GM23338 (cell line): ENCODE measurements around the gene ATP8A1. TPM values are rescaled to one million over a fixed set of nuclear protein-coding genes. Genes with fewer than 3 reads are reported as not detected.

Experiments
- ATAC-seq: fragments of 200-7000 bp; cut with Tn5 transposase; 3 replicates; pipeline ENCODE4 v1.9.1; 2020
- DNase-seq: peaks from one replicate; pipeline ENCODE4 v3.0.0-alpha.2; 2015; ENCODE audit warnings: low spot score
- H2AFZ ChIP-seq: fragments of 200-600 bp; sonication (generic); 2 replicates; pipeline ENCODE4 v1.8.0; 2016; ENCODE audit warnings: antibody characterized with exemption, mild to moderate bottlenecking, moderate library complexity
- H3F3A ChIP-seq: fragments of 200-600 bp; sonication (generic); replicated peaks from 2 replicates; pipeline ENCODE4 v1.8.0; 2017; ENCODE audit warnings: antibody characterized with exemption, mixed run types, low read depth
- H3K27ac ChIP-seq: fragments of 200-600 bp; sonication (generic); 2 replicates; pipeline ENCODE4 v1.6.1; 2016; ENCODE audit warnings: low read depth
- H3K27me3 ChIP-seq: fragments of 200-600 bp; sonication (generic); 2 replicates; pipeline ENCODE4 v1.8.0; 2016; ENCODE audit warnings: mild to moderate bottlenecking, mixed run types, moderate library complexity; ENCODE audit not compliant: insufficient read depth
- H3K36me3 ChIP-seq: fragments of 200-600 bp; sonication (generic); 2 replicates; pipeline ENCODE4 v1.8.0; 2016; ENCODE audit warnings: mild to moderate bottlenecking; ENCODE audit not compliant: insufficient read depth
- H3K4me1 ChIP-seq: fragments of 200-600 bp; sonication (generic); 2 replicates; pipeline ENCODE4 v1.8.0; 2016; ENCODE audit warnings: mild to moderate bottlenecking, moderate library complexity; ENCODE audit not compliant: insufficient read depth
- H3K4me2 ChIP-seq: fragments of 200-600 bp; sonication (generic); 2 replicates; pipeline ENCODE4 v1.7.1; 2017; ENCODE audit warnings: mixed run types
- H3K4me3 ChIP-seq: fragments of 200-600 bp; sonication (generic); 2 replicates; pipeline ENCODE4 v1.6.1; 2016; ENCODE audit warnings: mixed run types
- H3K79me2 ChIP-seq: fragments of 200-600 bp; sonication (generic); replicated peaks from 2 replicates; pipeline ENCODE4 v1.8.0; 2017; ENCODE audit warnings: mild to moderate bottlenecking; ENCODE audit not compliant: insufficient read depth
- H3K9me2 ChIP-seq: fragments of 200-600 bp; sonication (generic); 2 replicates; pipeline ENCODE4 v1.8.0; 2017; ENCODE audit not compliant: insufficient read depth
- H4K20me1 ChIP-seq: fragments of 200-600 bp; sonication (generic); replicated peaks from 2 replicates; pipeline ENCODE4 v1.8.0; 2017; ENCODE audit warnings: mild to moderate bottlenecking; ENCODE audit not compliant: insufficient read depth
- H3K27ac Mint-ChIP-seq: 2 replicates; pipeline ENCODE4 v1.8.0; 2020; ENCODE audit warnings: inconsistent platforms, mild to moderate bottlenecking, moderate library complexity, mixed read lengths
- H3K27me3 Mint-ChIP-seq: 3 replicates; pipeline ENCODE4 v1.8.0; 2022; ENCODE audit warnings: low read depth, mild to moderate bottlenecking, moderate library complexity, mixed read lengths, inconsistent platforms; ENCODE audit not compliant: insufficient read depth, poor library complexity
- H3K36me3 Mint-ChIP-seq: 3 replicates; pipeline ENCODE4 v1.8.0; 2021; ENCODE audit warnings: low read depth, mild to moderate bottlenecking, inconsistent platforms, moderate library complexity, mixed read lengths
- H3K4me1 Mint-ChIP-seq: 3 replicates; pipeline ENCODE4 v1.8.0; 2020; ENCODE audit warnings: mild to moderate bottlenecking, inconsistent platforms, mixed read lengths
- H3K4me3 Mint-ChIP-seq: 3 replicates; pipeline ENCODE4 v1.8.0; 2021; ENCODE audit warnings: moderate library complexity, mild to moderate bottlenecking, inconsistent platforms, mixed read lengths
- H3K9me3 Mint-ChIP-seq: 3 replicates; pipeline ENCODE4 v1.8.0; 2020; ENCODE audit warnings: moderate library complexity, mild to moderate bottlenecking, inconsistent platforms, mixed read lengths
- CREB1 ChIP-seq: fragments of 250-450 bp; sonication (Bioruptor Pico); IDR thresholded peaks from 2 replicates; pipeline ENCODE4 v1.5.0; 2020; ENCODE audit warnings: low read depth, mild to moderate bottlenecking, moderate library complexity
- CTCF ChIP-seq, 2 experiments: fragments of 200-600 bp in 1 of 2; sonication (generic) in 1 of 2; conservative IDR thresholded peaks; 2 replicates each; pipeline versions ENCODE4 v1.5.1 to v1.6.1; 2016 to 2017; ENCODE audit warnings: antibody characterized with exemption in 2 of 2, low read depth in 2 of 2, mild to moderate bottlenecking in 2 of 2, moderate library complexity in 1 of 2
- EZH2 ChIP-seq: fragments of 200-600 bp; sonication (generic); IDR thresholded peaks from one replicate; pipeline ENCODE4 v1.8.0; 2017; ENCODE audit warnings: antibody characterized with exemption, mild to moderate bottlenecking, low read depth; ENCODE audit not compliant: unreplicated experiment
- EZH2phosphoT487 ChIP-seq: fragments of 200-600 bp; sonication (generic); IDR thresholded peaks from one replicate; pipeline ENCODE4 v1.8.1; 2018; ENCODE audit warnings: antibody characterized with exemption; ENCODE audit not compliant: unreplicated experiment
- JUNB ChIP-seq: IDR thresholded peaks from one replicate; pipeline ENCODE4 v1.6.1; 2016; ENCODE audit warnings: antibody characterized with exemption; ENCODE audit not compliant: unreplicated experiment
- NANOG ChIP-seq: IDR thresholded peaks from 2 replicates; pipeline ENCODE4 v1.6.1; 2016; ENCODE audit warnings: antibody characterized with exemption, borderline replicate concordance
- POLR2AphosphoS5 ChIP-seq: IDR thresholded peaks from 2 replicates; pipeline ENCODE4 v1.6.1; 2016; ENCODE audit warnings: antibody characterized with exemption, low read depth
- REST ChIP-seq: IDR thresholded peaks from one replicate; pipeline ENCODE4 v1.6.1; 2018; ENCODE audit warnings: antibody characterized with exemption; ENCODE audit not compliant: unreplicated experiment
- STAT1 ChIP-seq: IDR thresholded peaks from one replicate; pipeline ENCODE4 v1.6.1; 2016; ENCODE audit warnings: antibody characterized with exemption; ENCODE audit not compliant: unreplicated experiment
- ZNF114 ChIP-seq: fragments of 250-450 bp; sonication (Bioruptor Pico); IDR thresholded peaks from 2 replicates; pipeline ENCODE4 v1.5.0; 2020; ENCODE audit warnings: mild to moderate bottlenecking, moderate library complexity
- ZNF331 ChIP-seq: fragments of 250-450 bp; sonication (Bioruptor Pico); IDR thresholded peaks from 2 replicates; pipeline ENCODE4 v1.5.0; 2020; ENCODE audit warnings: low read depth, mild to moderate bottlenecking, moderate library complexity
- polyA plus RNA-seq: library from polyadenylated mRNA; unstranded; fragments of >200 nt; fragmentation: Nextera tagmentation; extraction: Ambion mirVana; gene quantifications from 2 replicates; pipeline ENCODE4 v1.2.1, GENCODE V29; 2016
- total RNA-seq: library from RNA; depleted of rRNA; stranded (reverse); fragments of >200 nt; shearing (Covaris generic); gene quantifications from 2 replicates; pipeline ENCODE4 v1.2.3, GENCODE V29; 2014
- TF ChIP-seq, protein P1 (sequence below): IDR thresholded peaks from 2 replicates; pipeline ENCODE4 v1.6.1; 2016; ENCODE audit warnings: antibody characterized with exemption
- TF ChIP-seq, protein P2 (sequence below): fragments of 250-450 bp; sonication (Bioruptor Pico); IDR thresholded peaks from 2 replicates; pipeline ENCODE4 v1.5.0; 2020; ENCODE audit warnings: mild to moderate bottlenecking, moderate library complexity

Gene ATP8A1
- total and polyA plus RNA-seq, 2 experiments from 2014 or later: 6.8 to 66.3 TPM

- Mint-ChIP-seq H3K36me3 (no peaks in the 10 kb centered on the region), H3K9me3 (no peaks in the 10 kb centered on the region), H3K4me1 (peaks cover 3% of the 10 kb centered on the region; the same call in 2 of the 3 replicates), H3K4me3 (no peak overlapping the region), H3K27ac (no peak overlapping the region), H3K27me3 (no peaks in the 10 kb centered on the region)
- Histone ChIP-seq H3K4me3 (no peak overlapping the region), H3K4me2 (no peak overlapping the region), H3K36me3 (no peaks in the 10 kb centered on the region), H3F3A (no peaks in the 10 kb centered on the region), H3K4me1 (no peaks in the 10 kb centered on the region), H3K27me3 (no peaks in the 10 kb centered on the region), H4K20me1 (0 out of 2 replicates have a peak, but pooled peaks cover 4% of the 10 kb centered on the region), H3K79me2 (no peaks in the 10 kb centered on the region), H3K27ac (no peak overlapping the region), H2AFZ (no peak overlapping the region), H3K9me2 (no peaks in the 10 kb centered on the region; the same call in 1 of the 2 replicates)
- TF ChIP-seq REST: no peak
- TF ChIP-seq CTCF (conservative IDR thresholded peaks at IDR 0.05; ENCODE audit: low read depth in 2 of 2): no peak
- TF ChIP-seq EZH2: no peak
- TF ChIP-seq EZH2phosphoT487: no peak
- TF ChIP-seq STAT1: no peak
- no peak for TF ChIP-seq JUNB
- TF ChIP-seq ZNF331: no peak
- TF ChIP-seq, protein P1, sequence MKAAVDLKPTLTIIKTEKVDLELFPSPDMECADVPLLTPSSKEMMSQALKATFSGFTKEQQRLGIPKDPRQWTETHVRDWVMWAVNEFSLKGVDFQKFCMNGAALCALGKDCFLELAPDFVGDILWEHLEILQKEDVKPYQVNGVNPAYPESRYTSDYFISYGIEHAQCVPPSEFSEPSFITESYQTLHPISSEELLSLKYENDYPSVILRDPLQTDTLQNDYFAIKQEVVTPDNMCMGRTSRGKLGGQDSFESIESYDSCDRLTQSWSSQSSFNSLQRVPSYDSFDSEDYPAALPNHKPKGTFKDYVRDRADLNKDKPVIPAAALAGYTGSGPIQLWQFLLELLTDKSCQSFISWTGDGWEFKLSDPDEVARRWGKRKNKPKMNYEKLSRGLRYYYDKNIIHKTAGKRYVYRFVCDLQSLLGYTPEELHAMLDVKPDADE: no peak
- no peak for TF ChIP-seq NANOG
- no peak for TF ChIP-seq ZNF114 (CRISPR knock-in tag)
- no peak for TF ChIP-seq POLR2AphosphoS5
- TF ChIP-seq, protein P2, sequence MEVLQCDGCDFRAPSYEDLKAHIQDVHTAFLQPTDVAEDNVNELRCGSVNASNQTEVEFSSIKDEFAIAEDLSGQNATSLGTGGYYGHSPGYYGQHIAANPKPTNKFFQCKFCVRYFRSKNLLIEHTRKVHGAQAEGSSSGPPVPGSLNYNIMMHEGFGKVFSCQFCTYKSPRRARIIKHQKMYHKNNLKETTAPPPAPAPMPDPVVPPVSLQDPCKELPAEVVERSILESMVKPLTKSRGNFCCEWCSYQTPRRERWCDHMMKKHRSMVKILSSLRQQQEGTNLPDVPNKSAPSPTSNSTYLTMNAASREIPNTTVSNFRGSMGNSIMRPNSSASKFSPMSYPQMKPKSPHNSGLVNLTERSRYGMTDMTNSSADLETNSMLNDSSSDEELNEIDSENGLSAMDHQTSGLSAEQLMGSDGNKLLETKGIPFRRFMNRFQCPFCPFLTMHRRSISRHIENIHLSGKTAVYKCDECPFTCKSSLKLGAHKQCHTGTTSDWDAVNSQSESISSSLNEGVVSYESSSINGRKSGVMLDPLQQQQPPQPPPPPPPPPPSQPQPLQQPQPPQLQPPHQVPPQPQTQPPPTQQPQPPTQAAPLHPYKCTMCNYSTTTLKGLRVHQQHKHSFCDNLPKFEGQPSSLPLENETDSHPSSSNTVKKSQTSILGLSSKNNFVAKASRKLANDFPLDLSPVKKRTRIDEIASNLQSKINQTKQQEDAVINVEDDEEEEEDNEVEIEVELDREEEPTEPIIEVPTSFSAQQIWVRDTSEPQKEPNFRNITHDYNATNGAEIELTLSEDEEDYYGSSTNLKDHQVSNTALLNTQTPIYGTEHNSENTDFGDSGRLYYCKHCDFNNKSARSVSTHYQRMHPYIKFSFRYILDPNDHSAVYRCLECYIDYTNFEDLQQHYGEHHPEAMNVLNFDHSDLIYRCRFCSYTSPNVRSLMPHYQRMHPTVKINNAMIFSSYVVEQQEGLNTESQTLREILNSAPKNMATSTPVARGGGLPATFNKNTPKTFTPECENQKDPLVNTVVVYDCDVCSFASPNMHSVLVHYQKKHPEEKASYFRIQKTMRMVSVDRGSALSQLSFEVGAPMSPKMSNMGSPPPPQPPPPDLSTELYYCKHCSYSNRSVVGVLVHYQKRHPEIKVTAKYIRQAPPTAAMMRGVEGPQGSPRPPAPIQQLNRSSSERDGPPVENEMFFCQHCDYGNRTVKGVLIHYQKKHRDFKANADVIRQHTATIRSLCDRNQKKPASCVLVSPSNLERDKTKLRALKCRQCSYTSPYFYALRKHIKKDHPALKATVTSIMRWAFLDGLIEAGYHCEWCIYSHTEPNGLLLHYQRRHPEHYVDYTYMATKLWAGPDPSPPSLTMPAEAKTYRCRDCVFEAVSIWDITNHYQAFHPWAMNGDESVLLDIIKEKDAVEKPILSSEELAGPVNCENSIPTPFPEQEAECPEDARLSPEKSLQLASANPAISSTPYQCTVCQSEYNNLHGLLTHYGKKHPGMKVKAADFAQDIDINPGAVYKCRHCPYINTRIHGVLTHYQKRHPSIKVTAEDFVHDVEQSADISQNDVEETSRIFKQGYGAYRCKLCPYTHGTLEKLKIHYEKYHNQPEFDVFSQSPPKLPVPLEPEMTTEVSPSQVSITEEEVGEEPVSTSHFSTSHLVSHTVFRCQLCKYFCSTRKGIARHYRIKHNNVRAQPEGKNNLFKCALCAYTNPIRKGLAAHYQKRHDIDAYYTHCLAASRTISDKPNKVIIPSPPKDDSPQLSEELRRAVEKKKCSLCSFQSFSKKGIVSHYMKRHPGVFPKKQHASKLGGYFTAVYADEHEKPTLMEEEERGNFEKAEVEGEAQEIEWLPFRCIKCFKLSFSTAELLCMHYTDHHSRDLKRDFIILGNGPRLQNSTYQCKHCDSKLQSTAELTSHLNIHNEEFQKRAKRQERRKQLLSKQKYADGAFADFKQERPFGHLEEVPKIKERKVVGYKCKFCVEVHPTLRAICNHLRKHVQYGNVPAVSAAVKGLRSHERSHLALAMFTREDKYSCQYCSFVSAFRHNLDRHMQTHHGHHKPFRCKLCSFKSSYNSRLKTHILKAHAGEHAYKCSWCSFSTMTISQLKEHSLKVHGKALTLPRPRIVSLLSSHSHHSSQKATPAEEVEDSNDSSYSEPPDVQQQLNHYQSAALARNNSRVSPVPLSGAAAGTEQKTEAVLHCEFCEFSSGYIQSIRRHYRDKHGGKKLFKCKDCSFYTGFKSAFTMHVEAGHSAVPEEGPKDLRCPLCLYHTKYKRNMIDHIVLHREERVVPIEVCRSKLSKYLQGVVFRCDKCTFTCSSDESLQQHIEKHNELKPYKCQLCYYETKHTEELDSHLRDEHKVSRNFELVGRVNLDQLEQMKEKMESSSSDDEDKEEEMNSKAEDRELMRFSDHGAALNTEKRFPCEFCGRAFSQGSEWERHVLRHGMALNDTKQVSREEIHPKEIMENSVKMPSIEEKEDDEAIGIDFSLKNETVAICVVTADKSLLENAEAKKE (CRISPR knock-in tag): no peak
- no peak for TF ChIP-seq CREB1
- no peak for DNase-seq
- ATAC-seq: no peak
These were observed 70.1 kb downstream of the ATP8A1 start for GRCh38 chr4:42586775-42587174.
